Loucy (cell line): Measurements from ENCODE around the gene NUP62.

Experiments used
- H2AFZ ChIP-seq: fragments of 200-600 bp; sonication (generic); 2 replicates; pipeline ENCODE4 v1.6.0; 2016; ENCODE audit warnings: antibody characterized with exemption, mild to moderate bottlenecking, low read length, moderate library complexity
- H3F3A ChIP-seq: fragments of 200-600 bp; 2 replicates; pipeline ENCODE4 v1.6.0; 2016; ENCODE audit warnings: antibody characterized with exemption, low read depth, mild to moderate bottlenecking
- H3K27me3 ChIP-seq: fragments of 200-600 bp; sonication (generic); 2 replicates; pipeline ENCODE4 v1.6.1; 2014; ENCODE audit warnings: low read length, mild to moderate bottlenecking; ENCODE audit not compliant: insufficient read depth, poor library complexity, severe bottlenecking
- H3K36me3 ChIP-seq: fragments of 200-600 bp; sonication (generic); 2 replicates; pipeline ENCODE4 v1.6.1; 2016; ENCODE audit warnings: low read length; ENCODE audit not compliant: insufficient read depth
- H3K4me1 ChIP-seq: fragments of 200-600 bp; sonication (generic); 2 replicates; pipeline ENCODE4 v1.5.1; 2014; ENCODE audit warnings: low read length, mild to moderate bottlenecking; ENCODE audit not compliant: insufficient read depth, poor library complexity, severe bottlenecking
- H3K4me2 ChIP-seq: fragments of 200-600 bp; sonication (generic); 2 replicates; pipeline ENCODE4 v1.6.0; 2014; ENCODE audit warnings: antibody characterized with exemption, low read length, low read depth, mild to moderate bottlenecking; ENCODE audit not compliant: poor library complexity, severe bottlenecking
- H3K4me3 ChIP-seq: fragments of 200-600 bp; sonication (generic); 2 replicates; pipeline ENCODE4 v1.5.1; 2014; ENCODE audit warnings: low read length, mild to moderate bottlenecking, mixed read lengths; ENCODE audit not compliant: poor library complexity, severe bottlenecking
- H3K79me2 ChIP-seq: fragments of 200-600 bp; sonication (generic); 2 replicates; pipeline ENCODE4 v1.6.1; 2014; ENCODE audit warnings: low read length; ENCODE audit not compliant: insufficient read depth
- H3K9ac ChIP-seq: fragments of 200-600 bp; sonication (generic); 2 replicates; pipeline ENCODE4 v1.6.0; 2014; ENCODE audit warnings: mild to moderate bottlenecking, low read depth, low read length, moderate library complexity; ENCODE audit not compliant: poor library complexity, severe bottlenecking
- H3K9me2 ChIP-seq: fragments of 200-600 bp; sonication (generic); replicated peaks from 2 replicates; pipeline ENCODE4 v1.6.1; 2016; ENCODE audit warnings: low read depth, low read length, mixed read lengths
- H3K9me3 ChIP-seq: fragments of 200-600 bp; sonication (generic); 2 replicates; pipeline ENCODE4 v1.6.1; 2014; ENCODE audit warnings: mild to moderate bottlenecking, antibody characterized with exemption, low read length, low read depth; ENCODE audit not compliant: insufficient read depth
- H4K20me1 ChIP-seq: fragments of 200-600 bp; sonication (generic); 2 replicates; pipeline ENCODE4 v1.6.0; 2014; ENCODE audit warnings: antibody characterized with exemption, low read length, mild to moderate bottlenecking; ENCODE audit not compliant: insufficient read depth, poor library complexity, severe bottlenecking
- CTCF ChIP-seq: fragments of 200-600 bp; sonication (generic); conservative IDR thresholded peaks from 2 replicates; pipeline ENCODE4 v1.5.1; 2014; ENCODE audit warnings: mild to moderate bottlenecking, antibody characterized with exemption, low read length
- EZH2phosphoT487 ChIP-seq: fragments of 200-600 bp; IDR thresholded peaks from 2 replicates; pipeline ENCODE4 v1.6.1; 2018; ENCODE audit warnings: antibody characterized with exemption, mild to moderate bottlenecking, moderate library complexity, borderline replicate concordance

The NUP62 gene

GRCh38 chr19:49869009-49869483 is 60.3 kb downstream of the NUP62 start:
- peak overlapping the region; percentile 87 for H3K4me3 ChIP-seq
- peaks cover 39% of the 10 kb centered on the region for H3K79me2 ChIP-seq
- no peaks in the 10 kb centered on the region for H3K27me3 ChIP-seq
- no peaks in the 10 kb centered on the region for H3K9me3 ChIP-seq
- H3K9me2 ChIP-seq, result no peaks in the 10 kb centered on the region
- H2AFZ ChIP-seq, result peak overlapping the region; percentile 72; the same call in 1 of the 2 replicates
- H3K4me2 ChIP-seq, result peak overlapping the region; percentile 98
- H3K4me1 ChIP-seq, result peaks cover 43% of the 10 kb centered on the region
- TF ChIP-seq EZH2phosphoT487, result no peak
- no peak for TF ChIP-seq CTCF
- H3K9ac ChIP-seq, result peak overlapping the region; percentile 52
- peaks cover 27% of the 10 kb centered on the region for H4K20me1 ChIP-seq
- H3F3A ChIP-seq, result no peaks in the 10 kb centered on the region
- H3K36me3 ChIP-seq, result peaks cover 8% of the 10 kb centered on the region; the same call in 1 of the 2 replicates

GRCh38 chr19:49866933-49867782 is 62.1 kb downstream of the NUP62 start, which contains the start of gene PNKP:
PNKP (minus strand) TSS chr19:49867576; CDS start chr19:49867204, 372 bp downstream.
- Histone ChIP-seq H4K20me1 (peaks cover 45% of the 10 kb centered on the region), H3K79me2 (peaks cover 49% of the 10 kb centered on the region), H3K4me1 (peaks cover 43% of the 10 kb centered on the region), H3K4me2 (peak within 1 kb of the TSS; percentile 98), H3K9ac (peak within 1 kb of the TSS; percentile 83), H3K4me3 (peak within 1 kb of the TSS; percentile 98), H3K36me3 (peaks cover 13% of the 10 kb centered on the region; the same call in 1 of the 2 replicates), H3K27me3 (no peaks in the 10 kb centered on the region), H3F3A (no peaks in the 10 kb centered on the region), H2AFZ (peak within 1 kb of the TSS; percentile 97), H3K9me3 (no peaks in the 10 kb centered on the region), H3K9me2 (no peaks in the 10 kb centered on the region)
- TF ChIP-seq CTCF, result no peak

- Histone ChIP-seq H3F3A (no peaks in the 10 kb centered on the region), H4K20me1 (peaks cover 54% of the 10 kb centered on the region), H3K9me3 (no peaks in the 10 kb centered on the region), H3K9me2 (no peaks in the 10 kb centered on the region), H3K4me1 (peaks cover 33% of the 10 kb centered on the region), H3K79me2 (peaks cover 40% of the 10 kb centered on the region), H3K27me3 (no peaks in the 10 kb centered on the region), H3K4me3 (peak overlapping the region; percentile 98), H3K9ac (no peak overlapping the region), H2AFZ (no peak overlapping the region), H3K36me3 (peaks cover 29% of the 10 kb centered on the region; the same call in 1 of the 2 replicates), H3K4me2 (peak overlapping the region; percentile 98)
- no peak for TF ChIP-seq EZH2phosphoT487
- TF ChIP-seq CTCF, result no peak
Observed at GRCh38 chr19:49864890-49865289, 64.4 kb downstream of the NUP62 start.
